HepG2 (cell line): ENCODE data around the gene SYTL1. TPM values are rescaled to one million over a fixed set of nuclear protein-coding genes. Genes with fewer than 3 reads are reported as not detected.
A peak's percentile ranks its signal among the peaks of the same experiment; 100 is the strongest.

Source experiments
- AGO2 ChIP-seq: fragments of 200-400 bp; formaldehyde crosslinking; optimal IDR thresholded peaks from 2 replicates; pipeline ENCODE3; 2017; ENCODE audit warnings: mild to moderate bottlenecking, low read depth, low read length, moderate library complexity
- CENPT ChIP-seq: sonication (generic); formaldehyde crosslinking; IDR thresholded peaks from 2 replicates; pipeline ENCODE4 v1.8.0; 2022; ENCODE audit warnings: low read depth, mild to moderate bottlenecking, moderate library complexity, missing genetic modification reagents
- GLI4 ChIP-seq: sonication (generic); formaldehyde crosslinking; IDR thresholded peaks from 2 replicates; pipeline ENCODE4 v1.5.1; 2020; ENCODE audit warnings: missing genetic modification reagents, mild to moderate bottlenecking, moderate library complexity, borderline replicate concordance
- HES4 ChIP-seq: sonication (generic); formaldehyde crosslinking; IDR thresholded peaks from 2 replicates; pipeline ENCODE4 v1.9.0; 2021; ENCODE audit warnings: mild to moderate bottlenecking, missing genetic modification reagents, borderline replicate concordance
- KDM6A ChIP-seq: IDR thresholded peaks from 2 replicates; pipeline ENCODE4 v1.6.1; 2016; ENCODE audit warnings: low read depth
- MAZ ChIP-seq, 2 experiments: sonication (generic) in 1 of 2; formaldehyde crosslinking in 1 of 2; IDR thresholded peaks; 2 replicates each; pipeline versions ENCODE4 v1.5.0 to v1.6.1; 2012 to 2020; ENCODE audit warnings: low read depth in 2 of 2, mild to moderate bottlenecking in 2 of 2, borderline replicate concordance in 1 of 2, improper control_type of control experiment in 1 of 2, low read length in 1 of 2, missing genetic modification reagents in 1 of 2, moderate library complexity in 1 of 2
- MTA1 ChIP-seq: sonication (generic); formaldehyde crosslinking; IDR thresholded peaks from 2 replicates; pipeline ENCODE4 v1.4.0; 2020; ENCODE audit warnings: missing genetic modification reagents, mild to moderate bottlenecking, borderline replicate concordance
- PHF5A ChIP-seq: IDR thresholded peaks from one replicate; pipeline ENCODE4 v1.6.1; 2018; ENCODE audit warnings: low read depth, missing genetic modification reagents; ENCODE audit not compliant: unreplicated experiment
- RBAK ChIP-seq: sonication (generic); formaldehyde crosslinking; IDR thresholded peaks from 2 replicates; pipeline ENCODE4 v1.5.1; 2020; ENCODE audit warnings: mild to moderate bottlenecking, missing genetic modification reagents
- SIX4 ChIP-seq: sonication (generic); formaldehyde crosslinking; IDR thresholded peaks from 2 replicates; pipeline ENCODE4 v1.4.0; 2020; ENCODE audit warnings: missing genetic modification reagents
- SMARCE1 ChIP-seq: fragments of 450-650 bp; IDR thresholded peaks from 2 replicates; pipeline ENCODE4 v1.6.1; 2017; ENCODE audit warnings: borderline replicate concordance
- ZFY ChIP-seq: sonication (generic); formaldehyde crosslinking; IDR thresholded peaks from 2 replicates; pipeline ENCODE4 v1.4.0; 2020; ENCODE audit warnings: missing genetic modification reagents
- ZKSCAN1 ChIP-seq: fragments of 150-350 bp; IDR thresholded peaks from 2 replicates; pipeline ENCODE4 v1.6.1; 2014; ENCODE audit warnings: low read length
- ZNF136 ChIP-seq: sonication (generic); formaldehyde crosslinking; IDR thresholded peaks from 2 replicates; pipeline ENCODE4 v1.8.1; 2022; ENCODE audit warnings: low read depth, mild to moderate bottlenecking, moderate library complexity, missing genetic modification reagents
- ZNF7 ChIP-seq: IDR thresholded peaks from 2 replicates; pipeline ENCODE4 v1.6.1; 2016; ENCODE audit warnings: missing biosample characterization, missing genetic modification reagents
- polyA plus RNA-seq, 8 experiments: library from polyadenylated mRNA; depleted of rRNA in 3 of 8; stranded (reverse) in 7 of 8; unstranded in 1 of 8; fragments of >200 nt; fragmentation: Illumina TruSeq in 4 of 8; extraction: Trizol in 4 of 8; gene quantifications; 2 replicates each; pipeline versions ENCODE4 v1.2.1 to v1.2.3, GENCODE V29; 2011 to 2016; ENCODE audit warnings: low read depth in 4 of 8, missing spikeins in 1 of 8, mixed read lengths in 1 of 8; ENCODE audit not compliant: insufficient read depth in 1 of 8
- total RNA-seq, 5 experiments: library from RNA; depleted of rRNA; stranded (reverse); fragments of >200 nt; fragmentation: Illumina TruSeq; extraction: Trizol; gene quantifications; 2 replicates each; pipeline ENCODE4 v1.2.3, GENCODE V29; 2016; ENCODE audit warnings: low read depth in 1 of 5
- TF ChIP-seq, protein P1 (sequence below): sonication (generic); formaldehyde crosslinking; IDR thresholded peaks from 2 replicates; pipeline ENCODE4 v1.8.0; 2022; ENCODE audit warnings: missing genetic modification reagents, mild to moderate bottlenecking, moderate library complexity, borderline replicate concordance
- TF ChIP-seq, protein P2 (sequence below): IDR thresholded peaks from 2 replicates; pipeline ENCODE4 v1.6.1; 2012; ENCODE audit warnings: low read depth, low read length, improper control_type of control experiment
- TF ChIP-seq, protein P3 (sequence below): IDR thresholded peaks from 2 replicates; pipeline ENCODE4 v1.6.1; 2016; ENCODE audit warnings: mild to moderate bottlenecking
- TF ChIP-seq, protein P4 (sequence below): sonication (generic); formaldehyde crosslinking; IDR thresholded peaks from 2 replicates; pipeline ENCODE4 v1.4.0; 2020; ENCODE audit warnings: missing genetic modification reagents

SYTL1 gene
- total and polyA plus RNA-seq, 2 of the 13 experiments (the other 11 are each of a cell fraction or from before 2014, with no cell fraction given): 11.1 to 17.8 TPM

DNA sequence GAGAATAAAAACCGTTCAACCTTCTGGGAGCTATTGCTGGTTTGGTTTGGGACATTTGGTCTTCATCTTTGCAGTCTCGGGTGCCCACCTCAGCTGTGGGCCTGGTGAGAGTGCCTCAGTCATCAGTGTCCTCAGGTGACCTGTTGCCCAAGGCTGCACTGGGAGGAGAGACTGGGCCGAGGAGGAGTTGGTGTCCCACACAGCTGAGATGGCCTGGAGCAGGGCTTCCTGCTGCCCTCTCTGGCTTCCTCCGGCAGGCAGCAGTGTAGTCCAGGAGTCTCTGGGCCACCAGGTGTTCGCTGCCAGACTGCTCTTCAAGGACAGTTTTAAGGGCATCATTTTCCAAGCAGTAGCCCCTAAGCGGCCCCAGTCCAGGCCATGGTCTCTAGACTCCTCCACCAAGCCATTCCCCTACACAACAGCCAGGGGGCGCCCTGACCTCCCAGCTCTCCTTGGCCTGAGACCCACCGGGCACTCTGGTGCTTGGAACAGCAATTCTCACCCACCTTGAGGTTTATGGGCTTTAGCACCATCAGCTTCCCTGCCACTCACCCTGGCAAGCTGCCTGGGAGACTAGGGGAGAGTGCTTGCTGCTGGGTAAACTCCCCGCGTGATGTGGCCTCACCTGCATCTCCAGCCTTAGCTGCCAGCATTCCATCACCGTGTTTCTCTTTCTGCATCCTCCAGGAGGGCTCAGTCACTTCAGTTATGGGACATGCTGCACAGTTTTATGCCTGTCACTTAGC lies 9.1 kb upstream of the SYTL1 start (continued):
- TF ChIP-seq, protein P1, sequence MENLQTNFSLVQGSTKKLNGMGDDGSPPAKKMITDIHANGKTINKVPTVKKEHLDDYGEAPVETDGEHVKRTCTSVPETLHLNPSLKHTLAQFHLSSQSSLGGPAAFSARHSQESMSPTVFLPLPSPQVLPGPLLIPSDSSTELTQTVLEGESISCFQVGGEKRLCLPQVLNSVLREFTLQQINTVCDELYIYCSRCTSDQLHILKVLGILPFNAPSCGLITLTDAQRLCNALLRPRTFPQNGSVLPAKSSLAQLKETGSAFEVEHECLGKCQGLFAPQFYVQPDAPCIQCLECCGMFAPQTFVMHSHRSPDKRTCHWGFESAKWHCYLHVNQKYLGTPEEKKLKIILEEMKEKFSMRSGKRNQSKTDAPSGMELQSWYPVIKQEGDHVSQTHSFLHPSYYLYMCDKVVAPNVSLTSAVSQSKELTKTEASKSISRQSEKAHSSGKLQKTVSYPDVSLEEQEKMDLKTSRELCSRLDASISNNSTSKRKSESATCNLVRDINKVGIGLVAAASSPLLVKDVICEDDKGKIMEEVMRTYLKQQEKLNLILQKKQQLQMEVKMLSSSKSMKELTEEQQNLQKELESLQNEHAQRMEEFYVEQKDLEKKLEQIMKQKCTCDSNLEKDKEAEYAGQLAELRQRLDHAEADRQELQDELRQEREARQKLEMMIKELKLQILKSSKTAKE (CRISPR knock-in tag): no peak
- TF ChIP-seq KDM6A (no peak), MTA1 (CRISPR knock-in tag) (peak; percentile 15; the same call in 1 of the 2 replicates), ZFY (CRISPR knock-in tag) (no peak; the same call in 1 of the 2 replicates), ZKSCAN1 (no peak), SMARCE1 (no peak), SIX4 (CRISPR knock-in tag) (no peak), RBAK (no peak), HES4 (CRISPR knock-in tag) (no peak), PHF5A (CRISPR knock-in tag) (no peak), GLI4 (0 out of 2 replicates have a peak, but pooled peaks have one; percentile 36), ZNF136 (CRISPR knock-in tag) (no peak), ZNF7 (CRISPR knock-in tag) (no peak), CENPT (CRISPR knock-in tag) (no peak), AGO2 (no peak), MAZ (IDR thresholded peaks at IDR 0.05; ENCODE audit: borderline replicate concordance, low read depth, low read length) (no peak), MAZ (CRISPR knock-in tag; IDR thresholded peaks at IDR 0.05; ENCODE audit: low read depth) (no peak)
- TF ChIP-seq, protein P2, sequence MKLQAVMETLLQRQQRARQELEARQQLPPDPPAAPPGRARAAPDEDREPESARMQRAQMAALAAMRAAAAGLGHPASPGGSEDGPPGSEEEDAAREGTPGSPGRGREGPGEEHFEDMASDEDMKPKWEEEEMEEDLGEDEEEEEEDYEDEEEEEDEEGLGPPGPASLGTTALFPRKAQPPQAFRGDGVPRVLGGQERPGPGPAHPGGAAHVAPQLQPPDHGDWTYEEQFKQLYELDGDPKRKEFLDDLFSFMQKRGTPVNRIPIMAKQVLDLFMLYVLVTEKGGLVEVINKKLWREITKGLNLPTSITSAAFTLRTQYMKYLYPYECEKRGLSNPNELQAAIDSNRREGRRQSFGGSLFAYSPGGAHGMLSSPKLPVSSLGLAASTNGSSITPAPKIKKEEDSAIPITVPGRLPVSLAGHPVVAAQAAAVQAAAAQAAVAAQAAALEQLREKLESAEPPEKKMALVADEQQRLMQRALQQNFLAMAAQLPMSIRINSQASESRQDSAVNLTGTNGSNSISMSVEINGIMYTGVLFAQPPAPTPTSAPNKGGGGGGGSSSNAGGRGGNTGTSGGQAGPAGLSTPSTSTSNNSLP: no peak
- TF ChIP-seq, protein P3, sequence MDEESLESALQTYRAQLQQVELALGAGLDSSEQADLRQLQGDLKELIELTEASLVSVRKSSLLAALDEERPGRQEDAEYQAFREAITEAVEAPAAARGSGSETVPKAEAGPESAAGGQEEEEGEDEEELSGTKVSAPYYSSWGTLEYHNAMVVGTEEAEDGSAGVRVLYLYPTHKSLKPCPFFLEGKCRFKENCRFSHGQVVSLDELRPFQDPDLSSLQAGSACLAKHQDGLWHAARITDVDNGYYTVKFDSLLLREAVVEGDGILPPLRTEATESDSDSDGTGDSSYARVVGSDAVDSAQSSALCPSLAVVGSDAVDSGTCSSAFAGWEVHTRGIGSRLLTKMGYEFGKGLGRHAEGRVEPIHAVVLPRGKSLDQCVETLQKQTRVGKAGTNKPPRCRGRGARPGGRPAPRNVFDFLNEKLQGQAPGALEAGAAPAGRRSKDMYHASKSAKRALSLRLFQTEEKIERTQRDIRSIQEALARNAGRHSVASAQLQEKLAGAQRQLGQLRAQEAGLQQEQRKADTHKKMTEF (CRISPR knock-in tag): no peak
- TF ChIP-seq, protein P4, sequence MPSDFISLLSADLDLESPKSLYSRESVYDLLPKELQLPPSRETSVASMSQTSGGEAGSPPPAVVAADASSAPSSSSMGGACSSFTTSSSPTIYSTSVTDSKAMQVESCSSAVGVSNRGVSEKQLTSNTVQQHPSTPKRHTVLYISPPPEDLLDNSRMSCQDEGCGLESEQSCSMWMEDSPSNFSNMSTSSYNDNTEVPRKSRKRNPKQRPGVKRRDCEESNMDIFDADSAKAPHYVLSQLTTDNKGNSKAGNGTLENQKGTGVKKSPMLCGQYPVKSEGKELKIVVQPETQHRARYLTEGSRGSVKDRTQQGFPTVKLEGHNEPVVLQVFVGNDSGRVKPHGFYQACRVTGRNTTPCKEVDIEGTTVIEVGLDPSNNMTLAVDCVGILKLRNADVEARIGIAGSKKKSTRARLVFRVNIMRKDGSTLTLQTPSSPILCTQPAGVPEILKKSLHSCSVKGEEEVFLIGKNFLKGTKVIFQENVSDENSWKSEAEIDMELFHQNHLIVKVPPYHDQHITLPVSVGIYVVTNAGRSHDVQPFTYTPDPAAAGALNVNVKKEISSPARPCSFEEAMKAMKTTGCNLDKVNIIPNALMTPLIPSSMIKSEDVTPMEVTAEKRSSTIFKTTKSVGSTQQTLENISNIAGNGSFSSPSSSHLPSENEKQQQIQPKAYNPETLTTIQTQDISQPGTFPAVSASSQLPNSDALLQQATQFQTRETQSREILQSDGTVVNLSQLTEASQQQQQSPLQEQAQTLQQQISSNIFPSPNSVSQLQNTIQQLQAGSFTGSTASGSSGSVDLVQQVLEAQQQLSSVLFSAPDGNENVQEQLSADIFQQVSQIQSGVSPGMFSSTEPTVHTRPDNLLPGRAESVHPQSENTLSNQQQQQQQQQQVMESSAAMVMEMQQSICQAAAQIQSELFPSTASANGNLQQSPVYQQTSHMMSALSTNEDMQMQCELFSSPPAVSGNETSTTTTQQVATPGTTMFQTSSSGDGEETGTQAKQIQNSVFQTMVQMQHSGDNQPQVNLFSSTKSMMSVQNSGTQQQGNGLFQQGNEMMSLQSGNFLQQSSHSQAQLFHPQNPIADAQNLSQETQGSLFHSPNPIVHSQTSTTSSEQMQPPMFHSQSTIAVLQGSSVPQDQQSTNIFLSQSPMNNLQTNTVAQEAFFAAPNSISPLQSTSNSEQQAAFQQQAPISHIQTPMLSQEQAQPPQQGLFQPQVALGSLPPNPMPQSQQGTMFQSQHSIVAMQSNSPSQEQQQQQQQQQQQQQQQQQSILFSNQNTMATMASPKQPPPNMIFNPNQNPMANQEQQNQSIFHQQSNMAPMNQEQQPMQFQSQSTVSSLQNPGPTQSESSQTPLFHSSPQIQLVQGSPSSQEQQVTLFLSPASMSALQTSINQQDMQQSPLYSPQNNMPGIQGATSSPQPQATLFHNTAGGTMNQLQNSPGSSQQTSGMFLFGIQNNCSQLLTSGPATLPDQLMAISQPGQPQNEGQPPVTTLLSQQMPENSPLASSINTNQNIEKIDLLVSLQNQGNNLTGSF (CRISPR knock-in tag): no peak
